ES-I3 (cell line): ENCODE measurements around the gene STYXL2.

ENCODE experiments used
- H3K36me3 ChIP-seq: 2 replicates; pipeline ENCODE4 v1.6.1; 2013; ENCODE audit warnings: mild to moderate bottlenecking, low read length, control low read depth, moderate library complexity; ENCODE audit not compliant: insufficient read depth
- H3K4me1 ChIP-seq: 2 replicates; pipeline ENCODE4 v1.6.1; 2013; ENCODE audit warnings: mild to moderate bottlenecking, control low read depth, low read length; ENCODE audit not compliant: insufficient read depth
- H3K9ac ChIP-seq: 2 replicates; pipeline ENCODE4 v1.6.1; 2013; ENCODE audit warnings: low read depth, mild to moderate bottlenecking, low read length, moderate library complexity
- H3K9me3 ChIP-seq: 2 replicates; pipeline ENCODE4 v1.6.1; 2013; ENCODE audit warnings: mild to moderate bottlenecking, low read length, moderate library complexity; ENCODE audit not compliant: control insufficient read depth, insufficient read depth

Gene STYXL2

DNA sequence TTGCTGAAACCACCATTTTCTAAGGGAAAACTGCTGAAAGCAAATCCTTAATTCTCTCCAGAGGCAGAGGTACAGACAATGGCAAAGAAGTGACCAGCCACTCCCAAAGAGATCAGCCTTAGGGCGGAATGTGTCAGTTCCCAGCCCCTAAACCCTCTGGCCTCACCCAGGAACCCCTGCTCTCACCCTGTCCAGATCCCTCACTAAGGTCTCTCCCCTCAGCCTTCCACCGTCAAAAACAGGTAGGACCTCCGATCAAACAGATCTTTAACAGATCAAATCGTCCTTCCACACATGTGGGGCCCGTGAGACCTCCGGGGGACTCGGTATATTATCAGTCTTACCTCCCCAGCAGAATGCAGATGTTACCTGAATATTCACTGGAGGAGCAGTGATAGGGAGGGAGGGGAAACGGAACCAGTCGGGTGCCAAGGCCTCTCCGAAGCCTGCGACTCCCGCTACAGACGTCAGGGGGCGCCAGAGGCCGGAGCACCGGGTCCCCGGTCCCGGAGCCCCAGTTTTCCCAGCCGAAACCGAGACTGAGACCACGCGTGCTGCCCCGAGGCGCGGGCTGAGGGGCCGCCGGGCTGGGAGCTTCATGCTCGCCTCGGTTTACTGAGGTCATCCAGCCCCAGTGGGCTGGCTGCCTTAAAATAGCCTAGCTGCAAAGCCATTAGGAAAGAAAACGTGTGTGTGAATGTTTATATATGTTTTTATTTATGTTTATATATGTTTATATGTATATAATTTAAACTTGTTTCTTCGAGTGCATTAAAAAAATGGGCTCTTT, 27.3 kb upstream of the STYXL2 start:
- H3K36me3 ChIP-seq = no peaks in the 10 kb centered on the region
- H3K9me3 ChIP-seq = no peaks in the 10 kb centered on the region
- peak overlapping the region; percentile 35; the same call in 1 of the 2 replicates for H3K9ac ChIP-seq
- H3K4me1 ChIP-seq = no peaks in the 10 kb centered on the region; the same call in 1 of the 2 replicates

DNA sequence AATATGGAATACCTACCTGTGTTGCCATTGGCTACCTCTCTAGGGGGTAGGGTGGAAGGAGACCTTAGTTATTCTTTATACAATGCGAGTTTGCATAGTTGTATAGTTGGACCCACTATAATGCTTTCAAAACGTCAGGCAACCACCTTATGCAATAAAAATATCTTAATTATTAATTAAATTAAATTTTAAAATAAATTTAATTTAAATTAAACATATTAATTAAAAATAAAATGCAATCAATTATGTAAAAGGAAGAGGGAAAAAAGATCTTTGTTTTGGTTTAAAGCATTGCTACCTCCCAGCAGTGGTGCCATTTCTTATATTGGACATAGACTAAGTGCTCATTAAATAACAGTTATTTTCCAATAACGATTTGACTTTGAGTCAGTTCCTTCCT, 26.0 kb upstream of the STYXL2 start:
- Histone ChIP-seq H3K4me1 (no peaks in the 10 kb centered on the region; the same call in 1 of the 2 replicates), H3K36me3 (no peaks in the 10 kb centered on the region), H3K9me3 (no peaks in the 10 kb centered on the region), H3K9ac (no peak overlapping the region)

DNA sequence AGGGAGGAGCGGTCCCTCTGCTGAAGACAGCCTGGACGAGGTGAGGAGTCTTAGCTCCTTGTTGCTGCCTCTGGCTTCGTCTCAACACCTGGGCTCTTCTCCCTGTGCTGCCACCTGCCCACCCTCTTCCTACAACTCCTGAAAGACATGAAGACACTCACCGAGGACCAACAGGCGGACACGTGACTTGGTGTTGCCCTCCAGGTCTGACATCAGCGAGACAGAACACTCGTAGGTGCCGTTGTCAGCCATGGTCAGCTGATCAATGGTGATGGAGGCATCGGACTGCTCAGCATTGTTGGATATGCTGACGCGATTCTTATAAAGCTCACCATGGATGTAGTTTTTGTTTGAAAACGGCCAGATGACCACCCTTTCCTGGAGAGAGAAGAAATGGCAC, 25.1 kb upstream of the STYXL2 start:
- Histone ChIP-seq H3K36me3 (no peaks in the 10 kb centered on the region), H3K9me3 (no peaks in the 10 kb centered on the region), H3K4me1 (no peaks in the 10 kb centered on the region; the same call in 1 of the 2 replicates), H3K9ac (no peak overlapping the region)

DNA sequence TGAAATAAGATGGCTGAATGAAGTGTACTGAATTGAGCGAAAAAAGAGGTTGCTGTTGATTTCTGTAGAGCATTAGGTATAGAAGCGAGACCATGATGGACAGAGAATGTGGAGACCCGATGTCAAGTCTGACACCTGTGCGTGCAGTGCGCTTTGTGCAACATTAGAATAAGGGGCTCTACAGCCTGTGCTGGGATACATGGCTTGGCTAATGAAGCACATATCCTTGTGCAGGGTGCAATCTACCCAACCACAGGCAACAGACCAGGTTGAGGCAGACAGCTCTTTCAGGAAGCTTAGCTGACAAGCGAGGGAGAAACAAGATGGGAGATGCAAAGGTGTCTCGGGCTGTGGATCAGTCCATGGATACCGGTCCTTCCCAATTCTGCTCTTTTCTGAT, 22.6 kb upstream of the STYXL2 start:
- Histone ChIP-seq H3K4me1 (no peaks in the 10 kb centered on the region), H3K36me3 (no peaks in the 10 kb centered on the region), H3K9me3 (no peaks in the 10 kb centered on the region)

DNA sequence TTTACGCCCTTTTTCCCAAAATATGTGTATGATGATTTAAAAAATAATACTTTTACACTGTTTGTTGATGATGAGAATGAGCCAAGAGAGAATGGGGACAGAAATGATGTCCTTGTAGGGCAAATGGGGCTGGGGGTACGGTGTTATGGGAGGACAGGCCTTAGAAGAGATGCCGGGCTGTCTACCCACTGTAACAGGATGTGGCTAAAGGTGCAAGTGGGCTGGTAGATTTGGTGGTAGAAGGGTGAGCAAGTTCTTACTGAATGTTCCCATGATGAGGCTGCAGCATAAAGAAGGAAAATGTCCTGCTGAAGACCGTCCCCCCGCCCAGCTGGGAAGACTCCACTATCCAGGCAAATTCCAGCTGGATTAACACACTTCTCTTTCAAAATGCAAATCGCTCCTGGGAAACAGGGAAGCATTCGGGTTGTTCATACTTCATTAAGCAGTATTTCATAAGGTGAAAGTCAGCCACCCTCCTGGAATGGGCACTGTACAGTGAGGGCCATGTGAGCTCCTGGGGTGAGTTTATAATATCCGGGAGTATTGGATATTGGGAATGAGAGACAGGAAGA, 17.7 kb upstream of the STYXL2 start:
- Histone ChIP-seq H3K36me3 (no peaks in the 10 kb centered on the region), H3K9me3 (no peaks in the 10 kb centered on the region), H3K9ac (no peak overlapping the region), H3K4me1 (no peaks in the 10 kb centered on the region)

More for the DNA sequence above, 22.6 kb upstream of the STYXL2 start:
- no peak overlapping the region for H3K9ac ChIP-seq

DNA sequence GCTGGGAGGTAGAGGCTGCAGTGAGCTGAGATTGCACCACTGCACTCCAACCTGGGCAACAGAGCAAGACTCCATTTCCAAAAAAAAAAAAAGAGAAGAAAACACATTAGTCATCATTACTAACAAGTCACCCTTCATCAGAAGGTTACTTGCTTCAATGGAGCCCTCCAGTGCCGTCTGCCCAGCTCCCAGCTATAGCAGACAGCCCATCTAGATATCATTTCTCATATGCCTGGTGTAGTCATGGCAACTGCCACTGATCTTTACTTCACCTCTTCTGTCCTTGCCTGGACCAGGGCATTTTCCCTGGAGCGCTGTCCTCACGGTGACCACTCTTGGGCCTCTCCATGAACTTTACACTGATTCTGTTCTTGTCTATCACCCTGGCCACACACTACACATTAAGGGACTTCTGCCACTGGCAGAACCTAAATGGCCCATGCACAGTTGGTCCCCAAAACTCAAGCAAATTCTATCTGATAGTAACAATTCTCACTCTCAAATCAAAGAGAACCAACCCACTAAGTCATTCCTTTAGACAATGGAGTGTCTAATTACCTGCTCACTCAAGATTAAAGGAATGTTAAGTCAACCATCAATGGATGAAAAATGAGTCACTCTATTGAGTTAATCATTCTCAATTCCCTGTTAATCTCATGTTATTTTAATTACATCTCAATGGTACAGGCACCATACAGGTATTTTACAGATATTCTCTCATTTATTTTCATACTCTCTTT, 16.6 kb upstream of the STYXL2 start:
- H3K4me1 ChIP-seq = no peaks in the 10 kb centered on the region
- H3K36me3 ChIP-seq = no peaks in the 10 kb centered on the region
- H3K9ac ChIP-seq = no peak overlapping the region
- H3K9me3 ChIP-seq = no peaks in the 10 kb centered on the region

DNA sequence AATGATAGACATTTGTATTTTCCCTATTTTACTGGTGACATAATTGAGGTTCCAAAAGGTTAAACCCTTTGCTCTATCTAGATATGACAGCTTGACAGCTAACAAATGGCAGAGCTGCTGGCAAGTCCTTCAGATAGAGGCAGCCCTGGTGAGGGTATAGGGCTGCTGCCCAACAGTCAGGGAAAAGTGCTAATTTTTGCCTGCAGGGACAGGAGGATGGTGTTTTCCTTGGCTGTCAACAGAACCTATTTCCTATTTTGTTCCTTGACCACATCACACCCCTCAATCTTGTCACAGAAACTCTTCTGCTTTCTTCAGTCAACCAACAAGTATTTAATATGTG, 16.0 kb upstream of the STYXL2 start:
- Histone ChIP-seq H3K36me3 (no peaks in the 10 kb centered on the region), H3K9ac (no peak overlapping the region), H3K4me1 (no peaks in the 10 kb centered on the region; the same call in 1 of the 2 replicates), H3K9me3 (no peaks in the 10 kb centered on the region)

DNA sequence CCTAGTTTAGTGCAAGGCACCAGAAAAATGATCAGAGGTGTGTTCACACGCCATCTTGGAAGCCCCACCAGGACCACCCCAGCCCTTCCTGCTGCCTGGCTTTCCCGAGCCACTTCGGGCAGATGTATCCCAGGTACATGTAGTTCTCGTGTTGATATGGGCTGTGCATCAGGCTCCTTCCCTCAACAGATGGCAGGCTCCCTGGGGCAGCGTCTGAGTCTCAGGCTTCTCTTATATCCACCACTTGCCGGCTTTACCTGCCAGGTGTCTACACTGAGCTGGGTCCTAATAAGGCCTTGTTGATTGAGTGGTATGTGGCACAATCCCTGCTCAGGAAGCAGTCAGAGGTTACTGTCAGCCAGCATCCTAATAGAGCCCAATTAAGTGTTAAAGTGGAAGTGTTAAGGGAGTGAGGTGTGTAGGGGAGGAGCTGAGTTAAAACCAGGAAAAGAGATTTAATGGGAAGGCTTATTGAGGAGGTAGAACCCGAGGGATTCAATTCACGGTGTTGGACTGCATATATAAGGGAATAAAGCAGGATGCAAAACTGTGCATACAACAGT, 12.2 kb upstream of the STYXL2 start:
- Histone ChIP-seq H3K36me3 (no peaks in the 10 kb centered on the region), H3K4me1 (no peaks in the 10 kb centered on the region; the same call in 1 of the 2 replicates), H3K9ac (no peak overlapping the region), H3K9me3 (no peaks in the 10 kb centered on the region)

DNA sequence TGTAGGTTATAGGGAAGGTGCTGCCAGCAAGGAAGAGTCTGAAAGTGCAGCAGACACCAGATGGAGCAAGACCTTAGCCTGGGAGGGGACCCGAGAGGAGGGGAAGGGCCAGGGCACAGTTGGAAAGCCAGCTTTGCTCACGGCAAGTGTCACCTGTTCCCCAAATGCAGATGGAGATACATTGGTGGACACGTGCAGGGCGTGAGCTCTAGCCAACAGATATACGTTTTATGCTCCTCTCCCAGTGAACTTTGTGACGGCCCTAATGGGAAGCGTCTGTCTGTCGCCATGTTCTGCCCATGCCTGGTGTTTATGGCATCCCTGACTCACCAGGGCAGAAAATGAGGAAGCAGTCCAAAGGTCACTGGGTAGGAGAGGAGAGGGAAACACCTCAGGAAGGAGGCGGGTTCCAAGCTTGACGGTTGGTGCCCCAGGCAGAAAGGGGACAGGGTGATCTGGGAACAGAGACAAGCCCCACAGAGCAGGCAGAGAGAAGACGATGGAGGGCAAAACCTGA, 11.3 kb upstream of the STYXL2 start:
- no peak overlapping the region for H3K9ac ChIP-seq
- no peaks in the 10 kb centered on the region; the same call in 1 of the 2 replicates for H3K4me1 ChIP-seq
- H3K9me3 ChIP-seq = no peaks in the 10 kb centered on the region
- no peaks in the 10 kb centered on the region for H3K36me3 ChIP-seq

DNA sequence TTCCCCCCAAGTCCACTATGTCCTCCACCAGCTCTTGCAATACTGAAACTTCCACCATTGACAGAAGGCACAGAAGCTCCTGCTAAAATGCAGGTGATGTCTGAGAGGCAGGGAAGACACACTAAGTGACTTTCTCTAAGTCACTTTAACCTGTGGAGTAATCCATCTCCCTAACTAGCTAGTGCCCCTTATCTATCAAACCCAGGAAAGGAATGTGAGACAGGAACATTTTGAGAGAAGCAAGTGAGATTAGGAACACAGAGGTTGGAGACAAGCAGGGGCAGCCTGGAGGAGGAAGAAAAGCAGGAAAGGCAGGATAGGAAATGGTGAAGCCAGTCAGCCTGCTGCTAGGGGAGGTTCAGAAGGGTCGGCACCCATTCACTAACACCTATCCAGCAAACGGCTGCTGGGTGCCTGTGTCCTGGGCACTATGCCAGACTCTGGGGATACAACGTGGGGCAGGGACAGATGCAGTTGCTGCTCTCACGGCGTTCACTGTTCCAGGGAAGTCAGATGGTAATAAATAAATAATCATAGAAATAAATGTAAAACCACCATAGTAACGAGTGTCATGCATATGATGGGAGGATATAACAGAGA, 10.7 kb upstream of the STYXL2 start:
- no peaks in the 10 kb centered on the region for H3K9me3 ChIP-seq
- no peaks in the 10 kb centered on the region for H3K36me3 ChIP-seq
- H3K9ac ChIP-seq = no peak overlapping the region
- no peaks in the 10 kb centered on the region; the same call in 1 of the 2 replicates for H3K4me1 ChIP-seq

DNA sequence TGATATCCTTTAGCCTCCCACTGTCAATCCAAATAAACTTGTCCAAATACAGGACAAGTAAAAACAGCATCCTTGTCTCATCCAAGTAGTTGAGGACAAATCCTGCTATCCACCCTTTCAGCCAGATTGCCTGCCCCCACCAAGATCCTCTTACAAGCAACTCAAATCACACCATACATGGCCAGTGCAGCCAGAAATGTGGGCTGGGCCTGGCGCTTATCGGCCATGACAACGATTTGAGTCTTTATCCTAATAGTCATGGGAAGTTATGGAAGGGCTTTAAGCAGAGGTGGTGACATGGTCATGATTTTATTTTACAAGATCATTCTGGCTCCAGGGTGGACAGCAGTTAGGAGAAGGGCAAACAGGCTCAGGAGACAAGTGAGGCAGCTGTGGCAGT, 10.0 kb upstream of the STYXL2 start:
- Histone ChIP-seq H3K36me3 (no peaks in the 10 kb centered on the region), H3K9ac (no peak overlapping the region), H3K4me1 (no peaks in the 10 kb centered on the region; the same call in 1 of the 2 replicates), H3K9me3 (no peaks in the 10 kb centered on the region)

DNA sequence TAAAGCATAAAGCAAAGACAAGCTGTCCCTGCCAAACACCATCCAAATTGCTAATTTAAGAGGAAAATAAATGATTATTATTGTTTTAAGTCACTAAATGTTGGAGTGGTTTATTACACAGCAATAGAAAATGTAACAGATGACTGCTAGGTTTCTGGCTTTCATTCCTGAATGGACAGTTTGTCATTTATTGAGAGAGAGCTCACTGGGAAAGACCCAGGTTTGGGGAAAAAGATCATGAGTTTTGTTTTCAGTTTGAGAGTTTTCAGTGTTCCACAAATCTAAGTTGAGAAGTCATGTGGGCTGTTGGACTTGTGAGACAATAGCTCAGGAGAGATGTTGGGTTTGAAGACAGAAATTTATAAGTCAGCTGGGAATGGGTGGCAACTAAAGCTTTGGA, 9.1 kb upstream of the STYXL2 start:
- H3K9me3 ChIP-seq = no peaks in the 10 kb centered on the region
- H3K36me3 ChIP-seq = no peaks in the 10 kb centered on the region
- no peak overlapping the region for H3K9ac ChIP-seq
- no peaks in the 10 kb centered on the region; the same call in 1 of the 2 replicates for H3K4me1 ChIP-seq

DNA sequence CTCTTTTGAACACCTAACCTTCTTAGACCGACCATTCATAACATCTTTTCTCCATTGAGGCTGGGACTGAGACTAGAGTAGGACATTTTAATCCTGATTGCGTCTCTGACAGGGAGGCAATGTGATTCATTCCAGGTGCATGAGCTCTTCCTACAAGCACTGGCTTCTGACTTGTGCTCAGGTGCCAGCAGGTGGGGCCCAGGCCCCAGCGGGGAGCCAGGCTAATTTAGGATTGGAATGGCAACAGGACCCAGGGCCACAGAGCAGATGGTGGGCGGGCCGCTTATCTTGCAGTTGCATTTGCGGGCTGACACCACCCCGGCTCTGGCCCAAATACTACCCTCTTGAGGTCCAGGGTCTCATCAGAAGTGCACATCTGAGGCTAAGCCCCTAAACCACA, 7.8 kb upstream of the STYXL2 start:
- Histone ChIP-seq H3K4me1 (no peaks in the 10 kb centered on the region; the same call in 1 of the 2 replicates), H3K9me3 (no peaks in the 10 kb centered on the region), H3K9ac (no peak overlapping the region), H3K36me3 (no peaks in the 10 kb centered on the region)

DNA sequence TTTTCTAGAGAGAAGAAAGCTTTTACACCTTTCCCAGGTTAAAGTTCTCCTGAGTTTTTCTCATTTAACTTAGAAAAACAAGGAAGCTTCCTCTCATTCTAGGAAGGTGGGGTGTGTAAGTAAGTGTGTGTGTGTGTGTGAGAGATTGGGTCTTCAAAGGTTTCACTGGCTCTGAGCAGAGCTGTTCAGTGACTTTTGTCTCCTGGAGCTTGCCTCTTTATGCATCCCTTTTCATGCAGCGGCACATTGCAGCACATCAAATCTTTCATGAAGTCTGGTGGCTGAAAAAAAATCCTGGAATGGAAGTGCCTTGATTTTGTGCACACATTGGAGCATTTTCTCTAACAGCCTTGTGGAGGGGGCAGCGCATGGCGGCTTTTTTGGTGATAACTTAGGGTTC, 7.1 kb upstream of the STYXL2 start:
- H3K36me3 ChIP-seq = no peaks in the 10 kb centered on the region
- H3K4me1 ChIP-seq = no peaks in the 10 kb centered on the region; the same call in 1 of the 2 replicates
- no peak overlapping the region for H3K9ac ChIP-seq

More for the DNA sequence above, 7.1 kb upstream of the STYXL2 start:
- no peaks in the 10 kb centered on the region for H3K9me3 ChIP-seq
